ENCODE results near the gene ZFYVE28.

DNA sequence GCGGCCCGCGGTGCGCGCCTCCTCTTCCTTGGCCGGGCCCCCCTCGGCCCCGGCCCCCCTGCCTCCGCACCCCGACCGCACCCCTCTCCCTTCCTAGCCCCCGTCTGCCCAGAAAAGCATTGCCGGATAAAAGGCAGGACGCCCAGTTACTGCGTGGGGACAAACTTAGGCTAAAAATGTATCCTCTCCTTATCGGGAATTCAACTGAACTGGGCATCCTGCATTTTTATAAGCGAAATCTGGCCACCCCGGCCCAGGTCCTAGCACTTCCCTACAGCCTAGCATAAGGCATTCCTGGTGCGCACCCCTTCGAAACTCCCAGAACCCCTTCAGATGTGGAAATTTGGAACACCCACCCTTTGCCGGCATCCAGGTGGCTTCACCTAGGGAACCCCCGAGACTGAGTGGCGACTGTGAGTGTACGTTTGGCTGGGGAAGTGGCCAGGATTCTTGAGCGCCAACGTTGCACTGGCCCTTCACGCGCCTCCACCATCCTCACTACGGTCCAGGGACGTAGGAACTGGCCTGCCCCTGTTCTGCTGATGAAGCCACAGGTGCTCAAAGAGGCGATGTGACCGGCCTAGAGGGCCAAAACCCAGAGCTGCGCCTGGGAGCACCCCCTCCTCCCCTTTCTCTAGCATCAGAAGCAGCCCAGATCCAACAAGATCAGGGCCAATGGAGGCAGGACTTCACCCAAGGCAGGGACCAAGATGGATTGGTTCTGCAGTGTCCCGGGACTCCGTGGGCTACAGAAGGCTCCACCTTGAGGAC is 44.7 kb upstream of the ZFYVE28 start:
- TF ChIP-seq NFRKB (IDR thresholded peaks at IDR 0.05) (no peak), FOXM1 (IDR thresholded peaks at IDR 0.05; ENCODE audit: borderline replicate concordance) (no peak), CTBP1 (IDR thresholded peaks at IDR 0.05; ENCODE audit: borderline replicate concordance) (no peak), ZNF384 (IDR thresholded peaks at IDR 0.05) (no peak), BHLHE40 (IDR thresholded peaks at IDR 0.05; ENCODE audit: borderline replicate concordance) (no peak), ELF4 (IDR thresholded peaks at IDR 0.05) (no peak), FOXA1 (IDR thresholded peaks at IDR 0.05) (no peak), TARDBP (IDR thresholded peaks at IDR 0.05) (no peak), ARNT (IDR thresholded peaks at IDR 0.05) (no peak), FOXK2 (IDR thresholded peaks at IDR 0.05) (no peak), HDGF (IDR thresholded peaks at IDR 0.05; ENCODE audit: borderline replicate concordance) (no peak), SUZ12 (IDR thresholded peaks at IDR 0.05) (no peak), SP1 (IDR thresholded peaks at IDR 0.05) (no peak)
- TF ChIP-seq, protein P1, sequence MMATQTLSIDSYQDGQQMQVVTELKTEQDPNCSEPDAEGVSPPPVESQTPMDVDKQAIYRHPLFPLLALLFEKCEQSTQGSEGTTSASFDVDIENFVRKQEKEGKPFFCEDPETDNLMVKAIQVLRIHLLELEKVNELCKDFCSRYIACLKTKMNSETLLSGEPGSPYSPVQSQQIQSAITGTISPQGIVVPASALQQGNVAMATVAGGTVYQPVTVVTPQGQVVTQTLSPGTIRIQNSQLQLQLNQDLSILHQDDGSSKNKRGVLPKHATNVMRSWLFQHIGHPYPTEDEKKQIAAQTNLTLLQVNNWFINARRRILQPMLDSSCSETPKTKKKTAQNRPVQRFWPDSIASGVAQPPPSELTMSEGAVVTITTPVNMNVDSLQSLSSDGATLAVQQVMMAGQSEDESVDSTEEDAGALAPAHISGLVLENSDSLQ (IDR thresholded peaks at IDR 0.05) = no peak

Measured in HEK293T (cell line).